Measurements from ENCODE around the gene TBL2.
"Not testable (repeated sequence)": the region's sequence is repeated elsewhere in the genome, so short reads cannot be mapped to it uniquely, and the experiment has no call there.

Gene TBL2

GRCh38 chr7:73535918-73536317, 42.5 kb downstream of the TBL2 start:
- DNase-seq (ENCODE audit: low read depth in 2 of 2) = not testable (repeated sequence)

- no peak for DNase-seq (ENCODE audit: low read depth in 2 of 2)
These were observed 44.6 kb downstream of the TBL2 start for GRCh38 chr7:73533742-73534141.

- no peak for DNase-seq (ENCODE audit: low read depth in 2 of 2)
These were observed 46.2 kb downstream of the TBL2 start for GRCh38 chr7:73532224-73532623.

- no peak for DNase-seq (ENCODE audit: low read depth in 2 of 2)
These were observed 47.6 kb downstream of the TBL2 start for GRCh38 chr7:73530800-73531199.

GRCh38 chr7:73526896-73527821, 51.2 kb downstream of the TBL2 start:
- no peak for DNase-seq (ENCODE audit: low read depth in 2 of 2)

- DNase-seq (ENCODE audit: low read depth in 2 of 2) = not testable (repeated sequence)
These were observed 52.3 kb downstream of the TBL2 start for GRCh38 chr7:73526158-73526494.

- DNase-seq (ENCODE audit: low read depth in 2 of 2) = peak; percentile 95 to 97
These were observed 56.1 kb downstream of the TBL2 start, which contains the start of gene BAZ1B for GRCh38 chr7:73522105-73522872. BAZ1B (minus strand) TSS chr7:73522293; CDS start chr7:73521933, 360 bp downstream.

GRCh38 chr7:73521636-73522104, 56.7 kb downstream of the TBL2 start:
- no peak for DNase-seq (ENCODE audit: low read depth in 2 of 2)

GRCh38 chr7:73520673-73521635, 57.4 kb downstream of the TBL2 start:
- DNase-seq (ENCODE audit: low read depth in 2 of 2) = no peak

GRCh38 chr7:73519867-73520672, 58.3 kb downstream of the TBL2 start:
- no peak for DNase-seq (ENCODE audit: low read depth in 2 of 2)

GRCh38 chr7:73518470-73518869, 59.9 kb downstream of the TBL2 start:
- DNase-seq (ENCODE audit: low read depth in 2 of 2) = no peak

Measured in fibroblast of skin of left quadriceps (primary cell).